Measurements from ENCODE around the gene HYKK. TPM values are rescaled to one million over a fixed set of nuclear protein-coding genes. Genes with fewer than 3 reads are reported as not detected.
A peak's percentile ranks its signal among the peaks of the same experiment; 100 is the strongest.
"Not testable (repeated sequence)": the region's sequence is repeated elsewhere in the genome, so short reads cannot be mapped to it uniquely, and the experiment has no call there.

The HYKK gene
- total RNA-seq, 1 donor from 2014 or later: 12.5 TPM

- DNase-seq (ENCODE audit: low spot score): peak; percentile 95
These were observed 32.9 kb downstream of the HYKK start, which contains the start of gene PSMA4 for GRCh38 chr15:78540141-78540870. Gene PSMA4 (plus strand): TSS chr15:78540444. CDS start chr15:78541928, 1,484 bp downstream.

GRCh38 chr15:78540871-78541743 lies 33.7 kb downstream of the HYKK start:
- DNase-seq (ENCODE audit: low spot score): no peak

DNA sequence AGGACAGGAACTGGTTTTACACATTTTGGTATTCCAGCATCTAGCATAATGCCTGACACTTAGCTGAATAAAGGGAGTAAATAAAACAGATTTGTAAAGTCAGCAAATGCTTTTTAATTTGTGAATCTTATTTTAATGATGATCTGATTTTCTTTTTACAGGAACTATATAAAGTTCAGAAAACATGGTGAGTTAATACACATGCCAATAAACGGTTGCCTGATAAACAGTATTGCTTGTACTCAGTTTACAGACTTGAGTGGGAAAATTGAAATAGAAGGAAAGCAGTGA lies 34.3 kb downstream of the HYKK start:
- no peak for DNase-seq (ENCODE audit: low spot score)

DNA sequence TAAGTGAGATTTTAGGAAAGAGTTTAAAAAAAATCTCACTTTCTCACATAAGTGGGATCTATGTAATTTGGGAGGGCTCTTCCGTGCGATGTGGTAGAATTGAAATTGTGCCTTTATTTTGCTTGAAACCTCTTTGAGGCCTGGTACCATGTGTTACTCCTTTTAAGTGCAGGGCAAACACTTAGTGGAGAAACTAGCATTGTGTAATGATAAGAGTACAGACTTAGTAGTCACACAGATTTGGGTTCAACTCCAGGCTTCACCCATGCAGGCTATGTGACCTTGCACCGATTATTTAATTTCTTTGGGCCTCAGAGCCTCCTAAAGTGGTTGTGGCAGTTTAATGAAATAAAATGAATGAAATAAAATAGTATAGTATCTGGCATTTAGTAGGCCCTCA lies 35.3 kb downstream of the HYKK start:
- no peak for DNase-seq (ENCODE audit: low spot score)

DNA sequence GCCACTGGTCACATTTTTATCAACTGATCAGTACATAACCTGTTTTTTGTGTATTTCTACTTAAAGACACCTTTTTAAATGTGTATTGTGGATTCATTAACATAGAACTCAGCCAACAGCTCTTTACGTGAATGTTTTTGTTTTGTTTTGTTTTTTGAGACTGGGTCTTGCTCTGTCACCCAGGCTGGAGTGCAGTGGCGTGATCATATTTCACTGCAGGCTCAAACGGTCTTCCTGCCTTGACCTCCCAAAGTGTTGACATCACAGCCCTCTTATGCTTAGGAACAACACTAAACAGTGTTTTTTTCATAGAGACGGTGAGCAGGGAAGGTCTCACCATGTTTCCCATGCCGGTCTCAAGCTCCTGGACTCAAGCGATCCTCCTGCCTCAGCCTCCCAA lies 42.8 kb downstream of the HYKK start:
- no peak for DNase-seq (ENCODE audit: low spot score)

DNA sequence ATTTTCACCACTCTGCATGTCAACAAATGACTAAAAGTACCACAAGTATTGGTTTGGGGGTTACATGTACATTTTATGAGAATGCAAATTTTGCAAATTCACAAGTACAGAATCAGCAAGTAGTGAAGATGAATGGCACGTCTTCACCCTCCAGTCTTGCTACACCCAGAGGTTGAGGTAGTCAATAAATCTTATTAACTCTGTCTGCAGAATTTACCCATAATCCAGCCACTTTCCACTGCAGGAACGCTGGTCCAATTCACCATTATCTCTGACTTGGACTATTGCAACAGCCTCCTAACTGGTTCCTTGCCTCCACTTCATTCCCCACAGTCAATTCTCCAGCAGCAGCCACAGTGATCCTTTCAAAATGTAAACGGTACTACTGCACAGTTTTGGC lies 43.4 kb downstream of the HYKK start:
- no peak for DNase-seq (ENCODE audit: low spot score)

GRCh38 chr15:78551902-78552301 lies 44.5 kb downstream of the HYKK start:
- DNase-seq (ENCODE audit: low spot score): no peak

DNA sequence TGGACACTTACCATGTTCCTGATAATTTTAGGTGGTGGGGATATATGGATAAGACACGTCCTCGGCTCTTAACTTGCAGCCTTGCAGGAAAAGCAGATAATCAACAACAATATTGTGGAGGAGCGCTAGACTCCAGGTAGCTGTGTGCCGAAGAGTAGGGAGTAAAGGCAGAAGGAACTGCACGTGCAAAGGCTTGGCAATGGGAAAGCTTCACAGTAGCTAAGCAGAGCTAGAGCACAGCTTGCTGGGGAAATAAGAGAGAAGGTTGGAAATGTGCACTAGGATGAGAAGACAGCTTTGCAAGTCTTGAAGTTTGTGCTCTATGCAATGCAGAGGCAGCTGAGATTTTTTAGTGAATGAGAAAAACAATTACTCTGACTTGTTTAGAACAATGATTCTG lies 45.2 kb downstream of the HYKK start:
- no peak for DNase-seq (ENCODE audit: low spot score)

- DNase-seq (ENCODE audit: low spot score): not testable (repeated sequence)
These were observed 52.8 kb downstream of the HYKK start for GRCh38 chr15:78560201-78560600.

- no peak for DNase-seq (ENCODE audit: low spot score)
These were observed 54.1 kb downstream of the HYKK start for GRCh38 chr15:78561490-78561889.

DNA sequence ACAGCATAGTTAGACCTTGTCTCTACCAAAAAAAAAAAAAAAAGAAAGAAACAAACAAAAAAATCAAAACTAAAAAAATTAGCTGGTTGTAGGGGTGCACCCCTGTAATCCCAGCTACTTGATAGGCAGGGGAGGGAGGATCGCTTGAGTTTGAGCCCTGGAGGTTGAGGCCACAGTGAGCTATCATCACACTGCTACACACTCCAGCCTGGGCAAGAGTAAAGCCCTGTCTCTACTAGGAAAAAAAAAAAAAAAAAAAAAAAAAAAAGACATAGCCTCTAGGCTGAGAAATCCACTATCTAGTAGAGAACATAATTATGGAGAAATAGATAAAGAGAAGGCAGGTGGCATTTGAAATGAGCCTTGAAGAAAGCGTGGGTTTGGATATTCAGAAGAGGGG lies 55.7 kb downstream of the HYKK start:
- DNase-seq (ENCODE audit: low spot score): no peak

- no peak for DNase-seq (ENCODE audit: low spot score)
These were observed 57.3 kb downstream of the HYKK start for GRCh38 chr15:78564743-78565096.

GRCh38 chr15:78565097-78565950 lies 57.9 kb downstream of the HYKK start, which contains the start of gene CHRNA5:
Gene CHRNA5 (plus strand): TSS chr15:78565520. CDS start chr15:78565720, 200 bp downstream.
- peak; percentile 89 for DNase-seq (ENCODE audit: low spot score)

DNA sequence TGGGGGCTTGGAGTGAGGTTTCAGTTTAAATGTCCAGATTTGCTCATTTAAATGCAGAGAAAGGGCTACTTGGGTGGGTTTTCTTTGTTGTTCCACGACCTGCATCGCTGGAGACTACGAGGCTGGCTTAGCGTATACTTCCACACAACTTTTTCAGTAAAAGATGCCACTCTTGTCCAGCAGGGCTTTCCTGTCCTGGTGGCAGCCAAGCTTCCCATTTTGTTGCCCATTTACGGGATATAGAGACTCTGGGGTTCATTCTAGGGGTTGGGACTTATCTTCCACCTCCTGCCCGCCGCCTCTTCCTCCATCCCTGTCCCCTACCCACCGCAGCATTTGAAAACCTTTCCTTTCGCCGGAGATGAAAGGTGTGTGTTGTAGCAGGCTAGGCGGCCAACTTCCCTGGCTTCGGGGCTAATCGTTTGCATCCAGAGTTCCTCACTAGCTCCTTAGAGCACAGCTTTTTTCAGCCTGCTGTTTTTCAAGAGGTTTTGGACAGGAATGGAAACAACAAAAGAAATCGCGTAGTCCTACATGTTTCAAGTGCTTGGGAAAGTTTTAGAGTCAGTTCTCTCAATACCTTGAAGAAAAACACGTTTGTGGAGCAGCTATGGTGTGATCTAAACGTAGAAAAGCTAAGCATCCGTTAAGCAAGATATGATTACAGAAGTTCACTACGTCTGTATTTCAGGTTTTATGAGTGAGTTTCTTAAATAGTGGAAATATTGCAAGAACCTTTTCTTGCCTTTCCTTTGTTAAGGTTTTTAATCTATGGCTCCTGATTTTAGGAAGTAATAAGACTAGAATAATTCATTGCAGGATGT lies 58.8 kb downstream of the HYKK start:
- no peak for DNase-seq (ENCODE audit: low spot score)

GRCh38 chr15:78567531-78567930 lies 60.2 kb downstream of the HYKK start:
- DNase-seq (ENCODE audit: low spot score): no peak

DNA sequence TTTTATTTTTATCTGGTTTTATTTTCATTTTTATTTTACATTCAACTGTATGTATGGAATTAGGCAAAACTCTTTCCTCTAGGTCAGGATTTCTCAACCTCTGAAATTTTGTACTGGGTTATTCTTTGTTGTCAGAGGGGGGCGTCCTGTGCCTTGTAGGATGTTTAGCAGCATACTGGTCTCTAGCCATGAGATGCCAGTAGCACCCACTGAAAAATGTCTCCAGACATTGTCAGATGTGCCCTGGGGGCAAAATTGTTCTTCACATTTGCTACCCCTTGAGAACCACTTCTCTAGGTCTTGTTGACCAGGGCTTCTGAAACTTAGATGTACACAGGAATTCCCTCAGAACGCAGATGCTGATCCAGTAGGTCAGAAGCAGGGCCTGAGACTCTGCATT lies 63.3 kb downstream of the HYKK start:
- DNase-seq (ENCODE audit: low spot score): no peak

DNA sequence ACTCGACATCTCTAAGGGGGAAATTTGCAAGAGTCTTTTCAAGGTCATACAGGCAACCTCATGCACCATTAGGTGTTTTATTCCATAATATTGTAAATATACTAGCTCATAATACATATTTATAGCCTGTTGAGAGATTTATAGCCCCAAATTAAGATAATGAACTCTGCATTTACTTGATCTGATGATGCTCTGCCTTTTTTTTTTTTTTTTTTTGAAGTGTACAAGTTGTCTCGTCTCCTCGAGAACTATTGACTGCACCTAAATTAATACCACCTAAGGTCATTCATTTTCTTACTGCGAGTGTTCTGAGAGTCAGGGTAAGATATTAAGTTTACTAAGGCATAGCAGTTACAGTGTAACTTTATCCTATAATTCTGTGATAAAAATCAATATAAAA lies 64.0 kb downstream of the HYKK start:
- DNase-seq (ENCODE audit: low spot score): no peak

DNA sequence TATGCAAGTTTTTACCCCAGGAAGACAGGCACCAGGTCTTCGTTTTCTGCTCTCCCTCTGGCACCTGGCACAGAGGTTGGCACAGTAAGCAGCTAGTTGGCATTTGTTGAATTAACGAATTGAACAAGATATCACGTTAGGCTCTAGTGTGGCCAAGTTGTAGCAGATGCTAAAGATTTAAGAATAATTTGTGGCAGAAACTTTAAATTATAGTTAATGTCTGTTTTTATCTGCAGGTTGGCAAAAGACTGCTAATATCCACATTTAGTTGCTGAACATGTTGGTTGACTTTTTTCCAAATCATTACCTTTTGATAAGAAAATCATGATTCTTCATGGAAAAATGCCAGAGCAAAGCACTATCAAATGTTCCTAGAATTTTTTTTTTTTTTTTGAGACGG lies 66.0 kb downstream of the HYKK start:
- no peak for DNase-seq (ENCODE audit: low spot score)

- no peak for DNase-seq (ENCODE audit: low spot score)
These were observed 67.6 kb downstream of the HYKK start for GRCh38 chr15:78574944-78575343.

All from ureter (tissue), 1 donor.